ENCODE data around the gene PPP5C.
"Not testable (repeated sequence)": the region's sequence is repeated elsewhere in the genome, so short reads cannot be mapped to it uniquely, and the experiment has no call there.

PPP5C gene

GRCh38 chr19:46435689-46436088, 88.8 kb downstream of the PPP5C start:
- not testable (repeated sequence) for DNase-seq

All from right hindlimb (tissue), 1 donor.